HG03039 (cell line): ENCODE results near the gene SERPINB3.
"Not testable (repeated sequence)": the region's sequence is repeated elsewhere in the genome, so short reads cannot be mapped to it uniquely, and the experiment has no call there.

Experiments used
- ATAC-seq: cut with Tn5 transposase; IDR thresholded peaks from one replicate; pipeline ENCODE4 v1.9.1; 2021; ENCODE audit warnings: mild to moderate bottlenecking, moderate library complexity; ENCODE audit not compliant: unreplicated experiment

SERPINB3 gene

DNA sequence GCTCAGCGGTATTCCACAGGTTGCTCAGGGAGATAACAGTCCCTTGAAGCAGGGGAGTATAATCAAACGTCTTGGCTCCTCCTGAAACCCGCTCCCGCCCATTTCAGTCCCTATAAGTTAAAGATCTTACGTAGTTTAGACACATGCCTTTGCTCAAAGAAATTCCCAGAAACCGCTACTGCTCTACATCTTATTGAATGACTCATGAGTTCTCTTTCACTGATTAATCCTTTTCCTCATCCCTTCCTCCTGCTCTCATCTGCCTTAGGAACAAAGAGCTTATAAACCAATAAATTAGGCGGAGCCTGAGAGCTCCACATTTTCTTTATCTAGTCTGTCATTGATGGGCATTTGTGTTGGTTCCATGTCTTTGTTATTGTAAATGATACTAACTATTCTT lies 13.5 kb downstream of the SERPINB3 start:
- ATAC-seq = no peak

DNA sequence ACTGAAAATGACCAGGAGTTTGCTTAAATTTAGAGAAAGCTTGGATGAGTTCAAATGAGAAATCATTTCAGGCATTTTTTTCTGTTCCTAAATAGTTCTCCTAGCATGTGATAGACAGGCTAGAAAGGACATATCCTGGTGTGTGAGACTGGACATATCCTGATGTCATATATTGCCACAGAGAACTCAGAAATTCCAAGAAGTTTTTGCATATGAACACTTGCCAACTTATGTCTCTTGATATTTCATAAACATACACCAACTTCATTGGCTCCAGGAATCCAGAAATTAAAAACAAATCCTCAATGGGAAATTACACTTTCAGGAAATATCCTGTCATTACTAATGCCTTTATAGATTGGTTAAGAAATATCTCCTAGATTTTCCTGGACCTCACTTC lies 14.8 kb downstream of the SERPINB3 start:
- ATAC-seq = no peak

- ATAC-seq = not testable (repeated sequence)
Measured at GRCh38 chr18:63644694-63645093, 17.0 kb downstream of the SERPINB3 start.

GRCh38 chr18:63644142-63644541 lies 17.6 kb downstream of the SERPINB3 start, which contains the start of gene SERPINB4:
SERPINB4 (minus strand) TSS chr18:63644256; CDS start chr18:63643577, 679 bp downstream.
- not testable (repeated sequence) for ATAC-seq

- ATAC-seq = not testable (repeated sequence)
Measured at GRCh38 chr18:63642668-63643356, 18.9 kb downstream of the SERPINB3 start.

GRCh38 chr18:63641157-63641680 lies 20.5 kb downstream of the SERPINB3 start:
- not testable (repeated sequence) for ATAC-seq

DNA sequence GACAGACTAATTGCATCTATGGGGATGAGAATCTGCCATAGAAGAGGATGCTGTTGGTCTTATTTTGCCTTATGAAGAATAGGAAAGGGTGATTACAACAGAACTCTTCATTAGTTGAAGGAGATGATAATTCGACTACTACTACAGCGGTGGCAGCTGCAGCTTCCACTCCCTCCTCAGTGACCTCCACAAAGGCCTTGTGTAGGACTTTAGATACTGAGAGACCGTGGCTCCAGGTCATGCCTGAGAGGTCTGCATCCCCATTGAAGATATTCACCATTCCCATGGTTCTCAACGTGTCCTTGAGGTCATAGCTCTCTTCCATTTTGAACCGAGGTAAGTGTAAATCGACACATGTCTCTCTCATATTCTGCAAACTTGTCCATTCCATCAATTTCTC lies 24.0 kb downstream of the SERPINB3 start:
- ATAC-seq = no peak

- ATAC-seq = no peak
Measured at GRCh38 chr18:63627819-63628218, 33.9 kb downstream of the SERPINB3 start.

- no peak for ATAC-seq
Measured at GRCh38 chr18:63626431-63626830, 35.3 kb downstream of the SERPINB3 start.

- ATAC-seq = no peak
Measured at GRCh38 chr18:63624863-63625262, 36.8 kb downstream of the SERPINB3 start.

GRCh38 chr18:63619661-63620060 lies 42.0 kb downstream of the SERPINB3 start:
- no peak for ATAC-seq

GRCh38 chr18:63617915-63618234 lies 43.8 kb downstream of the SERPINB3 start:
- no peak for ATAC-seq

DNA sequence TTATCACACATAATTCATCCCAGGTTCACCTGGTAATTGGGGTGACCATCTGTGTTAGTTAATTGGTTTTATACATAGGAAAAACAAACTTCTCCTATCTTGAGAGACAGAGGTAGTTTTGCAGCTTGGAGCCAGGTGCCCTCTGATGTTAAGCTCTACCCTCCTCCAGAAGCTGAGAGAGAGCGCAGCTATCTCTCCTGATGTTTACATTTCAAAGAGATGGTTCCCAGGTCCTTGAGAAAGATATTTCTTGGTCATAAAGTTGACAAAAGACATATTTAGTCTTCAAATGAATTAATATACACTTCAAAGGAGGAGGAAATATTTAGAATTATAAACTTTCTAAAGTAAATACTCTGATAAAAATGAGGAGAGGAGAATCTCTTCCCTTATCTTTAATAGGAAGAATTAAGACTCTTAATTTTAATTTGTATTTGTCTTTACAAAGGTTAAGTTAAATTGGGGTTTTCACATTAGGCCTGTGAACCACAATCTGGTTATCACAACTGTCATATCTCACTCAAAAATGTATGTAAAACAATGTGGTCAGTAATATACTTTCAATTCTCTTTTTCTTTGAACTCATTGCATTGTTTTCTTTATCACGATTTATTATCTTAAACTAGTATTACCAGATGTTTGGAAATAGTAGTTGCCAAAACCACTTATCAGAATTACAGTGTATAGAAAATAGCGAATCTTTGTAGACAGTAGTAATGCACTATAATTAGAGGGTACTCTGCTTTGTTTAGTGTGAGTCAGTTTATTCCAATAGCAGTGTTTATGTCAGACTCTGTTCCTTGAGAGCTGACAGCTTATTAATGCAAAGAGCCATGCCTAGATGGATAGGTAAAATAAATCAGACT lies 44.4 kb downstream of the SERPINB3 start:
- ATAC-seq = peak; percentile 63

GRCh38 chr18:63613420-63613819 lies 48.3 kb downstream of the SERPINB3 start:
- no peak for ATAC-seq

GRCh38 chr18:63606526-63606925 lies 55.2 kb downstream of the SERPINB3 start:
- no peak for ATAC-seq
